Suppressor macrophage (primary cell): Measurements from ENCODE around the gene SLC16A9.
A peak's percentile ranks its signal among the peaks of the same experiment; 100 is the strongest.

Source experiments
- DNase-seq, 4 experiments: peaks; one replicate each; pipeline ENCODE4 v3.0.0-alpha.2; 2020 to 2022

Gene SLC16A9

GRCh38 chr10:59627366-59628018, 82.2 kb downstream of the SLC16A9 start:
- no peak for DNase-seq

- no peak for DNase-seq
Observed at GRCh38 chr10:59626523-59626869, 83.2 kb downstream of the SLC16A9 start.

GRCh38 chr10:59625721-59626522, 83.7 kb downstream of the SLC16A9 start:
- peak; percentile 69 to 73 (median 72) for DNase-seq

- DNase-seq: no peak
Observed at GRCh38 chr10:59624951-59625350, 84.7 kb downstream of the SLC16A9 start.

- no peak for DNase-seq
Observed at GRCh38 chr10:59624136-59624535, 85.5 kb downstream of the SLC16A9 start.

GRCh38 chr10:59623133-59624121, 86.2 kb downstream of the SLC16A9 start:
- no peak for DNase-seq

- DNase-seq: peak; percentile 61 to 74 (median 68)
Observed at GRCh38 chr10:59622320-59623132, 87.1 kb downstream of the SLC16A9 start.

- no peak for DNase-seq
Observed at GRCh38 chr10:59621771-59622170, 87.9 kb downstream of the SLC16A9 start.

GRCh38 chr10:59618666-59619065, 91.0 kb downstream of the SLC16A9 start:
- no peak for DNase-seq

- no peak for DNase-seq
Observed at GRCh38 chr10:59617996-59618395, 91.7 kb downstream of the SLC16A9 start.

- DNase-seq: no peak
Observed at GRCh38 chr10:59611048-59611447, 98.6 kb downstream of the SLC16A9 start.

GRCh38 chr10:59607970-59608369, 101.7 kb downstream of the SLC16A9 start:
- DNase-seq: no peak

GRCh38 chr10:59606551-59606961, 103.1 kb downstream of the SLC16A9 start:
- DNase-seq: peak in 3 of 4 experiments; percentile 5 to 47 (median 10)

GRCh38 chr10:59601985-59602384, 107.7 kb downstream of the SLC16A9 start:
- DNase-seq: no peak
